HG03571 (cell line): ENCODE measurements around the gene PRCC.

Experiments
- ATAC-seq: cut with Tn5 transposase; IDR thresholded peaks from one replicate; pipeline ENCODE4 v1.9.1; 2021; ENCODE audit not compliant: unreplicated experiment

The PRCC gene

DNA sequence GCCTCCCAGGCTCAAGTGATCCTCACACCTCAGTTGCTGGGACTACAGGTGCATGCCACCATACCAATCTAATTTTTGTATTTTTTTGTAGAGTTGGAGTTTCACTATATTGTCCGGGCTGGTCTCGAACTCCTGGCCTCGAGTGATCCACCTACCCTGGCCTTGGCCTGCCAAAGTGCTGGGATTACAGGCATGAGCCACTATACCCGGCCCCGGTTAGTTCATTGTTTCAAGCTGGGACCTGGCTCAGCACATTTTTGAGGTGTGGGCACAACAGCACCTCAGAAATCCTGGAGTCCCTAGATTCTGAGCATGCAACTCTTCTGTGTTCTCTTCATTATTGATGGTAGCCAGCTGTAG lies 28.0 kb downstream of the PRCC start:
- no peak for ATAC-seq

DNA sequence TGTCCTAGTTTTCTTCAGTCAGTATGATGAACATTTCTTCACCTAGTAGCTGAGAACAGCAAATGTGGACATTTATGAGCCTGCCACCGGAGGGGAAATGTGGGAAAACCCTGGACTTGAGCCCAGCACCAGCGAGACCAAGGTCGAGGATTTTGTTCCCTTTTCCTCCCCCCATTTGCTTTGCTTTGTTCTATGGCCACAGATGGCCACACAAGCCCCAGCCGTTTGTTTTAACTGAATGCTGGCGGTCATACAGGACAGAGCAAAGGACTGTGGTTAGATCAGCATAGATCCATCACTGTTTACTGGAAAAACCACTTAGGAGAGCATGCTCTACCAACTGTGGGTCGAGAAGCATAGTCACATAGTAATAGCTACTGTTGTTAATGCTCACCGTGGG lies 28.5 kb downstream of the PRCC start:
- no peak for ATAC-seq

DNA sequence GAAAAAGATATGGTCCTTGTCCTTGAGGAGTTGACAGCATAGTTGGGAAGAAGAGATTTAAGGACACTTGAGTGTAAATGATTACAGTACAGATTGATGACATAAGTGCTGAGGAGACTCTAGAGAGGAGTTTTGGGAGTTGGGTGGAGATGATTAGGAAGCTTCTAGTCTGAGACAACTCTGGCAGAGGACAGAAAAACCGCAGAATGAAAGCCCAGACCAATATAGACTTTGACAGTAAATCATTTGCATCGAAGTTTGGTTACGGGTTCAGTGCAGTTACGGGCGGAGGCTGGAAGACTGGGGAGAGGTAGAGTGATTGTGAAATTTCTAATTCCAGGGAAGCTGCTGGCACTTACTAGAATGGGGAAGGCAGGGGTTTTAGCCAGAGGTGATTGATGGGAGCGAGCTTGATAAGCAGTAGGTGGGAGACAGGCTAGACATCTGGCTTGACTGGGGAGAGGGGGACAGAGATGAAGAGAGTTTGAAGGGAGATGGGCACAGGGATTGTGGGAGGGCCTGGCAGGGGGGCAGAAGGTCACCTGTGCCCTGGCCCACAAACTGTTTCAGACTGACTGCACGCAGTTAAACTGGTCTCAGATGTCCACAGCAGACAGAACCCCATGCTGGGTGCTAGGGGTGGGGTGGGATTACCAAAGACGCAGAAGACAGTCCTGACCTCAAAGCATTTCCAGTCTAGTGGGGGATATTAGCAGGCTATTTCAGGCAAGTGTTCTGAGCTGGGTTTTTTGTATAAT lies 29.2 kb downstream of the PRCC start:
- no peak for ATAC-seq

DNA sequence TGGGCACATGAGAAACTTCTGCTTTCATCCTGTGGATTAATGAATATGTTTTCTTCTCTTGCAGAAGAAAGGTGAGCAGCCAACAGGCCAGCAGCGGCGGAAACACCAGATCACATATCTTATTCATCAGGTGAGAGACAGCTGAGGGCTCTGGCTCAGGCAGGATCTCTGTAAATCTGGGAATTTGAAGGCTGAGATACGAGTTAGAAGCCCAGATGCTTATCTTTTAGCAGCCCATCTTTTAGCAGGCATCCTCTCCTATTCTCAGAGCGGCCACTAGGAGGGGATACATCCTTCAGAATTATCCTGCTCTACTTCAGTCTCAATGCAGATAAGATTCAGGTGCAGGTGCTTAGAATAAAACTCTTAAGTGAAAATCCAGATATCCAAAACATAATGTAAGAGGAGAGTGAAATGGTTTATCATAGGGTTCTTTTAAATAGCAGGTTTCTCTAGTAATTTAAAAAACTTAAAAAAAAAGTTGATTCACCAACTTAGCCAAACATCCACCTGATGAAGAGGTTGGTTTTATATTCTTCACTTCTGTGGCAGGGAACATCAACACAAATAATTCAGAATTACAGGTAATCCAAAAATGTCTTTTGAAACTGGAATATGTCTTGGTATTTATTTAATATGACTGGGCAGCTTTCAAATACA lies 30.0 kb downstream of the PRCC start:
- no peak for ATAC-seq

DNA sequence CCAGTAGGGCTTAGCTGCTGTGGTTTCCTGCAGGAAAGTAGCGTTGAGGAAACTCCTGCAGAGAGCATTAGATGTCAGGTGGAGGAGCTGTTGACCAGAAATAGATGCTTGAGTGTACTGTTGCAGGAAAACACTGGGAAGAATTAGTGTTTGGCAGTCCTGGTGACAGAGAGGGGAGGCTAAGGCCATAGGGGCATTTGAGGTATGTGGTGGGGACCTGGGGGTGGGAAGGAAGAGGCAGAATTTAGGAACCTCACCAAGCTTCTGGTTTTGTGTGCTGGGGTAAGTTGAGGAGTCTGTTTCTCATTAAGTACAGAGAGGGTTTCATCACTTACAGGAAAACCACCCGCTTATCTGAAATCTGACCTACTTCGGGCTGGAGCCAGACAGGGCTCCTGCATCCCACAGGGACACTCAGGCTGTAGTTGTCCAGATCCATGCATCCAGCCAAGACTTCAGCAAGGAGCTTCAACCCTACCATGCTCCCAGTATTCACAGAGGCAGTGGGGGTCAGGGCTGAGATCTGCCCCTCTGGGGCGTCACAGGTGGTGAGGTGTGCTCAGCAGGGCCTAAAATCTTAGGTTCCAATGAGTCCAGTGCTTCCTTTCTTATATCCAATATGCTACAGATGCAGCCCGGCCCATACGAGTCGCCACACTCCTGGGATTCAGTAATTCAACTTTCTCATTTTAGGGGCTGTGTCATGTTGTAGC lies 34.2 kb downstream of the PRCC start:
- ATAC-seq, result no peak

DNA sequence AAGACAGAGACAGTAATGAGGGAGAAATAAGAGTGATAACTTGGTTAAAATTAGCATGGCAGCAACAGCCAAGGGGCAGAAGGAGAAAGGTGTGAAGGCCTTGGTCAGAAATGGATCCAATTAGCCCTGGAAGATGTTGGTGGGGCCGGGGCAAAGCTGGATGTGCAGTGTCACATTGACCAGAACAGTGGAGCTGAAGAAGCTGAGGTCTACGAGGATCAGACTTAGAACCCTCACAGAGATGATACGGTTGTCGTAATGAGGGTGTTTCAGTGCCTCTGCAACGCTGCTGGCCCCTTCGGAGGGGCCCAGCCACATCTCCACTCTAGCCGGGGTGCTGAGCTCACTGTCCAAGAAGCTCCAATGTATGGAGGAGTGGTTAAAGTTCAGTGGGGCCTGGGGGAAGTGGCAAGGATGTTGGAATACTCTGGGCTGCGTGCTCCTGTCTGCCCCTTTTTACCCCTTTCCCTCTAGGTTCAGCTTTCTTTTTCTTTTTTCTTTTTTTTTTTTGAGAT lies 35.1 kb downstream of the PRCC start:
- no peak for ATAC-seq

DNA sequence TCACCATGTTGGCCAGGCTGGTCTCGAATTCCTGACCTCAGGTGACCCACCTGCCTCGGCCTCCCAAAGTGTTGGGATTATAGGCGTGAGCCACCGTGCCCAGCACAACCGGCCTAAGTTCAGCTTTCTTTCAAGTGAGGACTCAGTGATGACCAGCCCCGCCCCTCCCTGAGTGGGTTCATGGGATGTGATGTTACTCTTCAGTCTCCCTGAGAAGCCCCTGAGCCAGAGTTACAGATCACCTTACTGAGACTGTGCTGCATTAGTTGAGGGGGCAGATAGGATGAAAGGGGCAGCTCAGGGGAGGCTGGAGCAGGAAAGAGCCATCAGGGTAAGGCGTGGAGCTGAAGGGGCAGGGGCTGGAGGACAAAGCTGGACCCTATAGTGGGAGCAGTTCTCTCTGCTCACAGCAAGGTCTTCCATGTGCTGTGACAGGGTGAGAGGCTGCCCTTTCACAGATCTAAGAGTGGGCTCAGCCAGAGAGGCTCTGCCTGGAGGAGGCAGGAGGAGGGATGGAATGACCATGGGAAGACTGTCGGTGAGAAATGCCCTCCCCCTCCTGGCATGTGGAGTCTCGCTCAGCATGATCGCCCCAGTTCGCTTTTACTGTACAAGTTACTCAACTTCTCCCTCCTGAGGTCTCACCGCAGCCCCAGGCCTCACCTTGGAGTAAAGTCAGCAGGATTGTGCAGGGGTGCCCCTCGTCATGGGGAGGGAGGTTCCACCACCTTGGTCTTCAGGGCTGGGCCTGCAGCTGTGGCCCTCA lies 35.9 kb downstream of the PRCC start:
- no peak for ATAC-seq

DNA sequence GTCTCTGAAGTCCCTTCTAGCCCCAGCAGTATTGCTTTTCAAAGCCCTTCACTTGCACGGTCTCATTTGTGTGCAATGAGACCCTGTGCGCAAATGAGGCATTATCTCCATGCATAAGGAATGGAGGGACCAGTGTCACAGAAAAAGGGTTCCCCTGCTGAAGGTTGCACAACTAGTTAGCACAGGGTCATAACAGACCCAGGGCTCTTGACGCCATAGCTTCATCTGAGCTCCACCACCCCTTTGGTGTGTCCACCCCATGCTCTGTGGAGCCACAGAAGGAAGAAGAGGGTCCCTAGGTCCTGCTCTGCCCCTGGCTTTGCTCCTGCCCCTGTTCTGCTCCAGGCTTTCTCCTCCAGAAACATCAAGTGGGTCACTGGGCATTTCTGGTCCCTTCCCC lies 36.7 kb downstream of the PRCC start:
- no peak for ATAC-seq

DNA sequence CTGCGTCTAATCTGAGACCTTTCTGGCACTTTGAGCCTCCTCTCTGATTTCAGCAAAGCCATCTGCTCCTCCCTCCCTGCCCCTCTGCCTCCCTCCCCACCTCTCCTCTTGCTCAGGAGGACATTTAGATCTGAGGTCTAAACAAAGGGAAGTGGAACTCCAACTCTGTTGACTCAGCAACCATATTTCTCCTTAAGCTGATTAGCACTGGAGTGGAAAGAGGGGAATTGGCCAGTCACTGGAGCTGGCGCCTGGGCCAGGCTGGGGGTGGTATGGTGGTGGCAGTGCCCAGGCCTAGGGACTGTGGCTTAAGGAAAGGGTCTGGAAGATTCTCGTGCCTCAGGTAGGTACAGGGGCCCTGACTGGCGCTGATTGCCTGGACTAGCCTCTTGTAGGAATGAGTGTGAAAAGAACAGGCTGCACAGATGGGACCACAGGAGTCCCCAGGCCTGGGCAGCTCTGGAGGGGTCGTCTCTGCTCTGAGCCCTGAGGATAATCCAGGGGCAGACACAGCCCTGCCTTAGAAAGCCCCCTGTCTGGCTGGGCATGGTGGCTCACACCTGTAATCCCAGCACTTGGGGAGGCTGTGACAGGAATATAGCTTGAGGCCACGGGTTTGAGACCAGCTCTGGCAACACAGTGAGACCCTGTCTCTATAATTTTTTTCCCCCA lies 37.4 kb downstream of the PRCC start:
- no peak for ATAC-seq

DNA sequence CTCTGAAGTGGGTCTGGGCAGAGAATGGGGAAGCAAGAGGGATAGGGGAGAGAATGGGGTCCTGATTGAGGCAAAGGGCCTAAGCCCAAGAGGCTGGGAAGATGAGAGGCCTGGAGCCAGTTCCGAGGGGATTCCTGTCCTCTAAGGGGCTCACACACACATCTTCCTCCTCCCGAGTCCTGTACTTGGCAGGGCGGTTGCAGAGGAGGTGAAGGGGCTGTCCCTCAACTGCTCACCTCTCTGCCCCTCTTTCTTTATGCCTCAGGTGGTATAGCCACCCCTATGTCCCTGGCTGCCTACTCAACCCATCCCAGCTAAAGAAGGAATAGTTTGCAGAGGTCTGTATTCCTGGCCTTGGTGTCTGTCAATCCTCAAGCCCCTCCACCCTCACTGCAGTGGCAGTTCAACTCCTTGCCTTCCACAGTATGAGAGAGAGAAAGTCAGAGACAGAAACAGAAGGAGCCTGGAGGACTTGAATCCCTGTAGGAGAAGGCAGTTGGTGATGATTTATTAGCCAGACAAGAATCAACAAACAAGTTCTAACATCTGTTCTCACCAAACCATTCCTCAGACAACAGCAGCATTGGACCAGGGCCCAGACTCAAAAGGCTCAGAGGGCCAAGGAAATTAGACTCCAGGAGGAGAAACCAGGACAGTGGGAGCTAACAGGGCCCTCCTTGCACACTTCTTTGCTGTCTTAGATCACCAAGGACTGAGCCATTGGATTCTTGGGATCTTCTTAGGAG lies 38.6 kb downstream of the PRCC start:
- no peak for ATAC-seq

DNA sequence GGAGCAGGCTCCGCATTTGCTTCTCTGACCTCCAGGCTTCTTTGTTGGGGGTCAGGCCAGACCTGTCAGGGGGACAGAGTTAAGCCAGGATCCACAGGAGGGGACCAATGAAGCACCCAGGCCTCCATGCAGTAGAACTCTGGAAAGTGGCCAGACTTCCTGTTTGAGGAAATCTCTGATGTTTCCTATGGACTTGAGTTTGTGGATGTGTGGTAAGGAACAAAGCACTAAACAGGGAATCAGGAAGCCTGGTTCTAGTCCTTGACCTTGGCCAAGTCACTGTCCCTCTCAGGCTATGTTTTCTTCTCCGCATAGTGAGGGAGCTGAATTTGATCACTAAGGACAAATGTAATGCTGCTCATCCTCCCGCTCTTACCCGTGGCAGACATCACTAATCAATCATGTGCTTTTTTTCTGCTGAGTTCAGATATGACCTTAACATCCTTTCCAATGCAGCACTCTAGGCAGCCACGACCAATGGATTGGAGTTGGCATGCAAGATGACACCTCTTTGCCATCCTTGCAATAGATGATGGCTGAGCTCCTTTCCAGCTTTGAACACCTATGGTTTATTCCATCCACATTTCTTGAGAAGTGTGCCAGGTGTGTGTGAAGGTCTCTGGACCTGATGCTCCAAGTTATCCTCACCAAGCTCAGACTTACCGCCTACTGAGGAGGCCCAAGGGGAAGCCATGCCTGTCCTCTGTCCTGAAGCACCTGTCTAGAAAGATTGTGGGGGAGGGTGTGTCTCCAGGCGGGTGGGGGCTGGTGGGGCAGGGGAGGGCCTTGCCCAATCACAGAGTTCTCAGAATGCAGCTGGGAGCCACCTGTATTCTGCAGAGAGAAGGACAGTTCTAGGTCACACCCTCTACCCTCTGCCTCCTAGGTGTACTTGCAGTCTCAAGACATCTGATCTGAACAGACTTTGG lies 39.4 kb downstream of the PRCC start:
- no peak for ATAC-seq

DNA sequence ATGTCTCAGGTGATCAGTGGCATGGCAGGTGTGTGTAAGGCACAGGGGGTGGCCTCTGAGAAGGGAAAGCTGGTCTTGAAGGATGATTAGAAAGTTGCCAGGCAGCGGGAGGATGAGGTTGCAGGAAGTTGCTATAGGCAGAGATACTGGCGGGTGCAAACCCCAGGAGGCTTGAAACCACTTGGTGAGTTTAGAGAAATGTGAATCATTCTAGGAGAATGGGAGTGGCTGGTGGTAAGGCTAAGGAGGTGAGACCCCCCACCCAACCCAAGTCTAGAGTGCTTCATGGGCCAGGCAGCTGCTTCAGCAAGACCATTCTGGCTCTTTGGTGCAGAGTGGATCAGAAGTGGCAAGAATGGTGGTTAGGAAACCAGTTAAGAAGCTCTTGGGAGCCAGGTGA lies 40.3 kb downstream of the PRCC start:
- no peak for ATAC-seq

DNA sequence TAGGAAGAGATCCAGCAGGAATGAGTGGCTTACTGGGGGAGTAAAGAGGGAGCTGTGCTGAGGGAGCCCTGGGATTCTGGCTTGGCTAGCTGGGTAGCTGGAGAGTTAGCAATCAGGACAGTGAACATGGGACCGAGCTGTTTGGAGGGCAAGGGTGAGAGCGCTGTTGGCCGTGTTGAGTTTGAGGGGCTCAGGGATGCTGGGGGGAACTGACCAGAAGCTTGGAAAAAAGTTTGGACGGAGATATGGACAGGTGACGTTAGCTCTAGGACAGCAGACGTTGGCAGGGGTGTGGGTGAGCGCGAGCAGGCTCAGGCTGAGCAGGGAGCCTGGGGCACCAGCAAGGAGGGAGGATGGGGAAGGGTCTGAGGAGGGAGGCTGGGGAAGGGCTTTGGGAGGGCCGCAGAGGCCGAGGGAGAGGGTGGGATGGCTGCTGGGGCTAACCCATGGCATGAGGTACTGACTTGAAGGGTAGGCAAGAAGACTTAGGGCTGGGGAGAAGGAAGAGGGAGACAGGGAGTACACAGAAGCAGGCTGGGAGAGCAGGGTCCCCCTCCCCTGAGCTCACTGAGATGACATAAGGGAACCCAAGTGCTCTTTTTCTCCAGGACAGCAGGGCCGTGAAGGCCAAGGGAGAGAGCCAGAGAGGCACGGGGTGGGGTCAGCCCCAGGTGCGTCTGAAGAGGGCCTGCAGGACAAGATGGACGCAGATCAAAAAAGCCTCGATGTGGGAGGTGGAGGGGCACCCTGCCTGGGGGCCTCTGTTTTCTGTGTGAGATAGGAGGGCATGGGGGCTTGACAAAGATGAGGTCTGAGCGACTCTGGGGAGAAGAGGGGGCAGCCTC lies 41.1 kb downstream of the PRCC start:
- ATAC-seq, result no peak

DNA sequence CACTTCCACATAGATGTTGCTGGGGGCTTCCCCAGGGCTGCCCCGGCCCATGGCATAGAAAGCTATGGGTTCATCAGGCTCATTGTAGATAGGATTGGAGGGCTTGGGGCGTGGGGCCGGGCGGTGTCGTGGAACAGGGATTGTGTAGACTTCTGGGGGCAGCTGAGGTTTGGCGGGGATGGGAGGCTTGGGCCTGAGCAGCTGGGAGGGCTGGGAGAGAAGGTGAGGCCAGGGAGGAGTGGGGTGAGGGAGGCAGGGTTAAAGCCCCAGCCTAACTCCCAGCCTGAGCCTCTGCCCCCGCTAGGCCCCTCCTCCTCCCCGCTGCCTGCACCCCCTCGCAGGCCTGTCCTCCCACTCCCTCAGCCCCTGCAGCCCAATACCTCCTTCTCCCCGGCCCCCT lies 41.9 kb downstream of the PRCC start:
- ATAC-seq, result no peak

DNA sequence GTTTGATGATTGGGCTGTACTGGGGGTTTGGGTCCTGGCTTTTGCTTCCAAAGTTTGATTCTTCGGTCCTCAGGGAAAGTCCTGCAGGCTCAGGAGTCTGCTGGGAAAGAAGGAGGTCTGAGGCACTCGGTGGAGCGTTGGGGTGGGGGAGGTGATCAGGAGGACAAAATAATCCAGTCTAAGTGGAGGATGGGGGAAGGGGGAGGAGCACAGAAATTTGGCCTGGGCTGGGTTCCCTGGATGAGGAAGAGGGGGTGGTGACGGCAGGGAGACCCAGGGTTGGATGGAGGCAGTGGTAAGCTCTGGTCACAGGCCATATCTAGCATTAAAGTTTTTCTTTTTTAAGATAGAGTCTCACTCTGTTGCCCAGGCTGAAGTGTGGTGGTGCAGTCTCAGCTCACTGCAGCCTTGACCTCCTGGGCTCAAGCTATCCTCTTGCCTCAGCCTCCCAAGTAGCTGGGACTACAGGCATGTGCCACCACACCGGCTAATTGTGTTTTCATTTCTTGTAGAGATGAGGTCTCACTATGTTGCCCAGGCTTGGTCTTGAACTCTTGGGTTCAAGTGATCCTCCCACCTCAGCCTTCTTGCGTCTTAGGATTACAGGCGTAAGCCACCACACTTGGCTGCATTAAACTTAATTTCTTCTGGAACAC lies 42.5 kb downstream of the PRCC start:
- ATAC-seq, result no peak

DNA sequence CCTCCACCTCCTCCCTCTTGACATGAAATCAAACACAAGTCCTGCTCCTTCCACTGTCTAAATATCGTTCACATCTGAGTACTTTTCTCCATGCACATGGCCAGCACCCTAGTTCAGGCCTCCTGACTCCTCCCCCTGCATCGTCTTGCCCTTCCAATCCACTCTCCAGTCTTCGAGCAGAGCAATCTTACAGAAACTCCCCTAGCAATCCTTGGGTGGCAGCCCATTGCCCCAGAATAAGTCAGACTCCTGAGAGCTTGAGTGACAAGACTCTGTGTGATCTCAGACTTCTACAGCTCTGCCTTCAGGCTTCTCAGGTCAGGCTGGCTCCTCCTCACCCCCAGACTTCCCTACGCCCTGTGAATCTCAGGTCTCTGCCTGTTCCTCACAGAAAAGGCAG lies 43.8 kb downstream of the PRCC start:
- ATAC-seq, result no peak

DNA sequence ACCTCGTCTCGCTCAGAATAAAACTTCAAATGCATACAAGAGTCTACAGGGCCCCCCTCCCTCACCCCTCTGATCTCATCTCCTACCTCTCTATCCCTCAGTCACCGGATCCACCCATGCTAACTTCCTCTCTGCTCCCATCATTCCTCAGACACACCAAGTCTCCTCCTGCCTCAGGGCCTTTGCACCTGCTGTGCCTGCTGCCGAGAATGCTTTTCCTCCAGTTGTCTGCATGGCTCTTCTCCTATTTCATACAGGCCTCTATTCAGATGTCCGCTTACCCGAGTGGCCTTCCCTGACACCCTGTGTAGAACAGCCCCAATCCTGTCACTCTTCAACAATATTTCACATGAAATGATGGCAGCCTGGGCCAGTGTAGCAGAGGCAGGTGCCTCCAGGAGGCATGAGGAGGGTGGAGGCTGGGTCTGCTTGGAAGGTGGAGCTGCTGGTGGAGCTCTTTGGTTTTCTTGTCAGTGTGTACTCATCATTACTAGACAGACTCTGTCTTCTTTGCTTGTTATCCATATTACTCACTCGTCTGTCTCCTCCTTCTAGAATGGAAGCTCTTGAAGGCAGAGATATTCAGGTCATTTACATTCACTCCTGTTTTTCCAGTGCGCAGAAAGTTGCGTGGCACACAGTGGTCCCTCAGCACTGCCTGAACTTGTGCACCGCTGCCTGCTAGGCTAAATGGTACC lies 45.1 kb downstream of the PRCC start:
- ATAC-seq, result no peak
